ENCODE measurements around the gene UXS1. TPM values are rescaled to one million over a fixed set of nuclear protein-coding genes. Genes with fewer than 3 reads are reported as not detected.

The UXS1 gene
- total and polyA plus RNA-seq, 2 of the 8 experiments (the other 6 are each of a cell fraction or from before 2014, with no cell fraction given) = 44.5 to 63.4 TPM

- Histone ChIP-seq H3K27ac (ENCODE audit: low read depth, low read length) (no peak overlapping the region), H4K91ac (replicated peaks; ENCODE audit: insufficient read length, low read length) (no peak overlapping the region), H3K14ac (ENCODE audit: insufficient read length) (no peak overlapping the region), H2AK5ac (ENCODE audit: low read depth, low read length) (no peak overlapping the region), H3K18ac (ENCODE audit: extremely low read depth, low read length) (no peak overlapping the region), H3K4me3 (ENCODE audit: extremely low read depth in 1 of 4, insufficient read depth in 2 of 4, low read depth in 3 of 4, low read length in 4 of 4) (no peak overlapping the region), H3K9ac (replicated peaks in 1 of 4; ENCODE audit: extremely low read depth in 1 of 4, low read depth in 3 of 4, low read length in 3 of 4) (no peak overlapping the region), H3K23me2 (ENCODE audit: low read depth, low read length) (no peaks in the 10 kb centered on the region), H3K23ac (ENCODE audit: insufficient read length) (no peak overlapping the region), H3K79me1 (ENCODE audit: low read depth, low read length) (no peaks in the 10 kb centered on the region), H3K79me2 (ENCODE audit: control insufficient read depth in 1 of 2, insufficient read depth in 2 of 2, low read length in 2 of 2) (no peaks in the 10 kb centered on the region), H3K4me1 (replicated peaks in 1 of 4; ENCODE audit: control insufficient read depth in 3 of 4, insufficient read depth in 4 of 4, low read length in 3 of 4) (no peaks in the 10 kb centered on the region), H2BK120ac (replicated peaks; ENCODE audit: low read depth, low read length) (no peak overlapping the region), H2BK5ac (ENCODE audit: low read depth, low read length) (no peak overlapping the region), H3K56ac (replicated peaks; ENCODE audit: insufficient read length, low read depth, low read length) (no peak overlapping the region), H4K5ac (ENCODE audit: insufficient read length, low read depth, low read length) (no peak overlapping the region), H3K9me3 (ENCODE audit: insufficient read depth in 2 of 2, low read depth in 1 of 2, low read length in 1 of 2) (no peaks in the 10 kb centered on the region), H3K4ac (replicated peaks; ENCODE audit: insufficient read length, low read depth, low read length) (no peak overlapping the region), H4K8ac (ENCODE audit: extremely low read depth, insufficient read depth, low read length) (no peak overlapping the region), H2BK12ac (ENCODE audit: low read depth, low read length) (no peak overlapping the region), H4K20me1 (replicated peaks in 1 of 2; ENCODE audit: control insufficient read depth in 1 of 2, insufficient read depth in 2 of 2, low read length in 2 of 2) (no peaks in the 10 kb centered on the region), H2BK20ac (ENCODE audit: low read length) (no peak overlapping the region), H3K27me3 (replicated peaks in 1 of 4; ENCODE audit: control insufficient read depth in 3 of 4, extremely low read depth in 1 of 4, insufficient read depth in 3 of 4, low read length in 3 of 4) (no peaks in the 10 kb centered on the region), H2AFZ (ENCODE audit: low read length) (no peak overlapping the region), H3K4me2 (ENCODE audit: insufficient read depth in 1 of 2, low read depth in 2 of 2, low read length in 2 of 2) (no peak overlapping the region), H3K36me3 (ENCODE audit: control insufficient read depth in 2 of 4, insufficient read depth in 4 of 4, low read length in 3 of 4) (no peaks in the 10 kb centered on the region), H2BK15ac (ENCODE audit: low read length) (no peak overlapping the region)
- DNase-seq (ENCODE audit: low read depth in 1 of 2, low spot score in 2 of 2) = no peak
- ChIA-PET CTCF (ENCODE audit: partially characterized antibody) (no interaction called here), POLR2A (ENCODE audit: partially characterized antibody) (no interaction called here)
- no peak for TF ChIP-seq SP2 (IDR thresholded peaks at IDR 0.05; ENCODE audit: low read length)
- TF ChIP-seq PHF8 (conservative IDR thresholded peaks at IDR 0.05; ENCODE audit: low read depth, low read length) = no peak
- no peak for TF ChIP-seq POLR2AphosphoS5 (IDR thresholded peaks at IDR 0.05; ENCODE audit: low read depth, low read length)
- TF ChIP-seq TCF12 (IDR thresholded peaks at IDR 0.05; ENCODE audit: low read depth, low read length) = no peak
- no peak for TF ChIP-seq SIRT6 (IDR thresholded peaks at IDR 0.05; ENCODE audit: low read length)
- FAIRE-seq = no peak
- WGBS, 2 experiments (ENCODE audit: extremely low coverage in 1 of 2, insufficient coverage in 1 of 2, insufficient read length in 1 of 2, insufficient replicate concordance in 2 of 2, low coverage in 1 of 2, low lambda C conversion rate in 2 of 2, missing lambda C conversion rate in 1 of 2) = 80% methylated on average over 6 of the region's 6 CpGs; no CpG with 5 or more reads in 1 of the 2 experiments
Measured at GRCh38 chr2:106044859-106045258, 149.2 kb downstream of the UXS1 start.

Measured in H1 (cell line).